Neutrophil (primary cell): ENCODE measurements around the gene KYNU.

ENCODE experiments used
- H3K27ac ChIP-seq: fragments of 200-600 bp; sonication (generic); 2 replicates; pipeline ENCODE4 v1.5.1; 2016; ENCODE audit warnings: mild to moderate bottlenecking, moderate library complexity
- H3K27me3 ChIP-seq: fragments of 200-600 bp; sonication (generic); 2 replicates; pipeline ENCODE4 v1.6.0; 2016; ENCODE audit warnings: mild to moderate bottlenecking
- H3K36me3 ChIP-seq: fragments of 200-600 bp; sonication (generic); 2 replicates; pipeline ENCODE4 v1.5.1; 2017
- H3K4me1 ChIP-seq, 2 experiments: fragments of 200-600 bp in 1 of 2; sonication (generic) in 1 of 2; 1 replicate in 1 of 2; 2 replicates in 1 of 2; pipeline versions ENCODE4 v1.5.1 to v1.6.1; 2013 to 2016; ENCODE audit warnings: low read depth in 1 of 2, low read length in 1 of 2, mild to moderate bottlenecking in 1 of 2, moderate library complexity in 1 of 2; ENCODE audit not compliant: control insufficient read depth in 1 of 2, insufficient read depth in 1 of 2
- H3K4me3 ChIP-seq, 2 experiments: fragments of 200-600 bp in 1 of 2; sonication (generic) in 1 of 2; 1 replicate in 1 of 2; 2 replicates in 1 of 2; pipeline ENCODE4 v1.5.1; 2013 to 2016; ENCODE audit warnings: low read depth in 1 of 2, low read length in 1 of 2, mild to moderate bottlenecking in 1 of 2, moderate library complexity in 1 of 2
- H3K9me3 ChIP-seq: fragments of 200-600 bp; sonication (generic); 2 replicates; pipeline ENCODE4 v1.5.1; 2016
- CTCF ChIP-seq: fragments of 200-600 bp; sonication (generic); IDR thresholded peaks from 2 replicates; pipeline ENCODE4 v1.5.1; 2016; ENCODE audit warnings: antibody characterized with exemption

The KYNU gene

GRCh38 chr2:142915502-142915901, 38.0 kb downstream of the KYNU start:
- no peak overlapping the region for H3K27ac ChIP-seq
- no peaks in the 10 kb centered on the region for H3K36me3 ChIP-seq
- no peak overlapping the region for H3K4me3 ChIP-seq
- TF ChIP-seq CTCF = no peak
- H3K4me1 ChIP-seq = no peaks in the 10 kb centered on the region
- no peaks in the 10 kb centered on the region for H3K9me3 ChIP-seq
- no peaks in the 10 kb centered on the region for H3K27me3 ChIP-seq

DNA sequence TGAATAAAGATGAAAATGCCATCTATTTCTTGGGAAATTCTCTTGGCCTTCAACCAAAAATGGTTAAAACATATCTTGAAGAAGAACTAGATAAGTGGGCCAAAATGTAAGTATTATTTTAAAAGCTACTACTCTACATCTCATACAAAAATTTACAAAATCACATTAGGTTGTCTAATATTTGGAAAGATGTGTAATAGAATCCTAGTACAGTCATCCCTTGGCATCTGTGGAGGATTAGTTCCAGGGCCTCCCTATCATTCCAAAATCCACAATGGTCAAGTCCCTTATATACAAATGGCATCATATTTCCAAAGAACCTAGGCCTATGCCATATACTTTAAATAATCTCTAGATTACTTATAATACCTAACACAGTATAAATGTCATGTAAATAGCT, 41.2 kb downstream of the KYNU start:
- no peaks in the 10 kb centered on the region for H3K27me3 ChIP-seq
- no peak overlapping the region for H3K4me3 ChIP-seq
- H3K27ac ChIP-seq = no peak overlapping the region
- no peaks in the 10 kb centered on the region for H3K36me3 ChIP-seq
- TF ChIP-seq CTCF = no peak
- no peaks in the 10 kb centered on the region for H3K4me1 ChIP-seq
- H3K9me3 ChIP-seq = no peaks in the 10 kb centered on the region

DNA sequence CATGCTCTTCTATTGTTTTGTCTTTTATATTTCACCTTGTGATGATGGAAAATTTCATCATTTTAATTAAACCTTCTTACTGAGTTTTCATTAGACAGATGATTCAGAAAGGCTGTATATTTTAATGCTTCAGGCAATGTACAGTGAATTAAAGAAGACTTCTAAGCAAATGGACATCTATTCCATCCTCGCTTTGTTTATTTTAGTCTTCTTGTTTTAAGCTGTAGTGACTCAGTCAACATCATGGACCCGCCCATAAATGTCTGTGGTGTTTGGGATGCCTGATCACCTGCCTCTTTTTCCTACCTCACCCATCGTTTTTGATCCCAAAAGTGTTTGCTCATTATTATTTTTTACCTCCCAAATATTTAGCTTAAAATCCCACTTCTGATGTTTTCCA, 43.1 kb downstream of the KYNU start:
- H3K27me3 ChIP-seq = no peaks in the 10 kb centered on the region
- H3K9me3 ChIP-seq = no peaks in the 10 kb centered on the region
- no peaks in the 10 kb centered on the region for H3K36me3 ChIP-seq
- no peaks in the 10 kb centered on the region for H3K4me1 ChIP-seq
- no peak overlapping the region for H3K27ac ChIP-seq
- H3K4me3 ChIP-seq = no peak overlapping the region
- no peak for TF ChIP-seq CTCF

GRCh38 chr2:142926445-142926844, 49.0 kb downstream of the KYNU start:
- H3K9me3 ChIP-seq = no peaks in the 10 kb centered on the region
- no peaks in the 10 kb centered on the region for H3K36me3 ChIP-seq
- H3K27me3 ChIP-seq = no peaks in the 10 kb centered on the region
- TF ChIP-seq CTCF = no peak
- H3K27ac ChIP-seq = no peak overlapping the region
- no peaks in the 10 kb centered on the region for H3K4me1 ChIP-seq
- H3K4me3 ChIP-seq = no peak overlapping the region

GRCh38 chr2:142930835-142931398, 53.5 kb downstream of the KYNU start:
- H3K9me3 ChIP-seq = no peaks in the 10 kb centered on the region
- TF ChIP-seq CTCF = no peak
- H3K36me3 ChIP-seq = no peaks in the 10 kb centered on the region
- no peaks in the 10 kb centered on the region for H3K27me3 ChIP-seq
- no peak overlapping the region for H3K27ac ChIP-seq
- H3K4me1 ChIP-seq = no peaks in the 10 kb centered on the region
- H3K4me3 ChIP-seq = no peak overlapping the region

DNA sequence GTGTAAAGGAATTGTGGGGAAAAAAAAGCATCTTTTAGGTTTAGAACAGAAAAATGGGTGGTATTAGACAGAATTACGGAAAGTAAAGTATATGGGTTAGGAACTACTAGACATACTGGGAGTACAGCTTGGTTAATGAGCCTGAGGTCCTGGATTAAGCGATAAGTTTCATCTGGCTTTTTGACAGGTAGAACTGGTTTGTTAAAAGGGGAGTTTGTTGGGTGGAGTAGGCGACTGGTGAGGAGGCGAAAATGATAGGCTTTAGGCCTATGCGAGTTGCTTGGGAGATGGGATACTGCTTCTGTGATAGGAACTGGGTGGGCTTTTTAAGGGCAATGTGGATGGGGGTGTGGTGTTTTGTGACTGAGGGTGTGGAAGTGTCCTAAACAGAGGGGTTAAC, 56.5 kb downstream of the KYNU start:
- no peak overlapping the region for H3K4me3 ChIP-seq
- H3K27ac ChIP-seq = no peak overlapping the region
- no peaks in the 10 kb centered on the region for H3K4me1 ChIP-seq
- no peaks in the 10 kb centered on the region for H3K36me3 ChIP-seq
- no peak for TF ChIP-seq CTCF
- no peaks in the 10 kb centered on the region for H3K27me3 ChIP-seq
- H3K9me3 ChIP-seq = no peaks in the 10 kb centered on the region
